Body of pancreas (tissue), 4 donors: ENCODE results near the gene CRYGN. TPM values are rescaled to one million over a fixed set of nuclear protein-coding genes. Genes with fewer than 3 reads are reported as not detected.
A peak's percentile ranks its signal among the peaks of the same experiment; 100 is the strongest.

Experiments
- ATAC-seq: fragments of 150-250 bp; one replicate; pipeline ENCODE4 v1.9.1; 2016
- DNase-seq, 4 donors: peaks; one replicate each; pipeline ENCODE4 v3.0.0-alpha.2; 2019
- H3K27ac ChIP-seq, 4 donors: fragments of 200-600 bp; sonication (generic); 1 replicate in 3 of 4; 2 replicates in 1 of 4; pipeline versions ENCODE4 v1.5.1 to v1.6.1; 2016 to 2019; ENCODE audit warnings: mild to moderate bottlenecking in 1 of 4, mixed read lengths in 1 of 4, moderate library complexity in 1 of 4
- H3K27me3 ChIP-seq, 2 donors: fragments of 200-600 bp; sonication (generic); one replicate each; pipeline ENCODE4 v1.6.0; 2016; ENCODE audit warnings: mild to moderate bottlenecking in 1 of 2
- H3K36me3 ChIP-seq, 2 donors: fragments of 200-600 bp; sonication (generic); replicated peaks in 1 of 2; 2 replicates each; pipeline ENCODE4 v1.5.1; 2016; ENCODE audit warnings: low read depth in 2 of 2; ENCODE audit not compliant: insufficient read depth in 1 of 2
- H3K4me1 ChIP-seq: fragments of 200-600 bp; sonication (generic); one replicate; pipeline ENCODE4 v1.6.0; 2016
- H3K4me3 ChIP-seq, 2 donors: fragments of 200-600 bp; sonication (generic); 1 replicate in 1 of 2; 2 replicates in 1 of 2; pipeline ENCODE4 v1.5.1; 2016 to 2019
- H3K9me3 ChIP-seq, 3 donors: fragments of 200-600 bp; sonication (generic); 1 replicate in 2 of 3; 2 replicates in 1 of 3; pipeline ENCODE4 v1.5.1; 2016
- CTCF ChIP-seq, 7 experiments: fragments of 450-650 bp in 4 of 7; fragments of 200-600 bp in 3 of 7; sonication (generic) in 3 of 7; IDR thresholded peaks; one replicate each; pipeline ENCODE4 v1.5.1; 2016 to 2019; ENCODE audit warnings: antibody characterized with exemption in 7 of 7
- POLR2A ChIP-seq, 3 donors: fragments of 450-650 bp; IDR thresholded peaks; one replicate each; pipeline ENCODE4 v1.6.1; 2016; ENCODE audit warnings: antibody characterized with exemption in 3 of 3, mild to moderate bottlenecking in 2 of 3
- WGBS, 2 donors: methylation state at CpG; one replicate each; pipeline ENCODE4 v1.1.5; 2017; 5-methylcytosine and 5-hydroxymethylcytosine counted together
- intact Hi-C: fragments of 100-400 bp; cut with DNase I; formaldehyde crosslinking; loops from one replicate; pipeline ENCODE4 v1.15.1; 2023
- total RNA-seq, 2 donors: library from RNA; depleted of rRNA; stranded (reverse); fragments of >200 nt; gene quantifications; one replicate each; pipeline ENCODE4 v1.1.0, GENCODE V29; 2016

Gene CRYGN
- total RNA-seq, 2 donors from 2014 or later: not detected

GRCh38 chr7:151426904-151427704 lies 12.8 kb downstream of the CRYGN start:
- TF ChIP-seq POLR2A (IDR thresholded peaks at IDR 0.05) (no peak), CTCF (IDR thresholded peaks at IDR 0.05) (no peak)
- intact Hi-C loops: no loop called here
- Histone ChIP-seq H3K9me3 (no peaks in the 10 kb centered on the region), H3K4me3 (no peak overlapping the region), H3K27ac (peak overlapping the region in 1 of 4 donors; percentile 31), H3K4me1 (peaks cover 15% of the 10 kb centered on the region), H3K36me3 (no peaks in the 10 kb centered on the region), H3K27me3 (no peaks in the 10 kb centered on the region)
- 70 to 86% methylated on average over 9 to 22 of the region's 23 CpGs for whole genome bisulfite sequencing, 2 donors
- ATAC-seq (no peak), DNase-seq (no peak)

- ATAC-seq (peak; percentile 30), DNase-seq (peak in 3 of 4 donors; percentile 47 to 61 (median 57))
- TF ChIP-seq POLR2A (IDR thresholded peaks at IDR 0.05) (no peak), CTCF (IDR thresholded peaks at IDR 0.05) (no peak)
- Histone ChIP-seq H3K4me1 (peaks cover 15% of the 10 kb centered on the region), H3K27me3 (no peaks in the 10 kb centered on the region), H3K9me3 (no peaks in the 10 kb centered on the region), H3K27ac (peak overlapping the region in 1 of 4 donors; percentile 31), H3K4me3 (no peak overlapping the region), H3K36me3 (no peaks in the 10 kb centered on the region)
- intact Hi-C loops: no loop called here
- WGBS, 2 donors: 72 to 84% methylated on average over 13 to 14 of the region's 14 CpGs
These were observed 13.5 kb downstream of the CRYGN start for GRCh38 chr7:151426441-151426903.

- H3K36me3 ChIP-seq: no peaks in the 10 kb centered on the region
- peaks cover 15% of the 10 kb centered on the region for H3K4me1 ChIP-seq
- ATAC-seq (no peak), DNase-seq (no peak)
- TF ChIP-seq POLR2A (IDR thresholded peaks at IDR 0.05): no peak
- no peak for TF ChIP-seq CTCF (IDR thresholded peaks at IDR 0.05)
- WGBS, 2 donors: 77 to 85% methylated on average over 7 of the region's 7 CpGs
- no peak overlapping the region for H3K4me3 ChIP-seq
- peak overlapping the region in 1 of 4 donors; percentile 31 for H3K27ac ChIP-seq
- no peaks in the 10 kb centered on the region for H3K27me3 ChIP-seq
- H3K9me3 ChIP-seq: no peaks in the 10 kb centered on the region
- intact Hi-C loops: no loop called here
These were observed 14.1 kb downstream of the CRYGN start for GRCh38 chr7:151425670-151426440.

- intact Hi-C loops: no loop called here
- no peaks in the 10 kb centered on the region for H3K27me3 ChIP-seq
- H3K9me3 ChIP-seq: no peaks in the 10 kb centered on the region
- ATAC-seq (no peak), DNase-seq (no peak)
- no peak for TF ChIP-seq POLR2A (IDR thresholded peaks at IDR 0.05)
- no peak for TF ChIP-seq CTCF (IDR thresholded peaks at IDR 0.05)
- peaks cover 7% of the 10 kb centered on the region for H3K4me1 ChIP-seq
- H3K4me3 ChIP-seq: no peak overlapping the region
- H3K27ac ChIP-seq: no peak overlapping the region
- no peaks in the 10 kb centered on the region for H3K36me3 ChIP-seq
- WGBS, 2 donors: 90% methylated on average over 5 of the region's 5 CpGs
These were observed 15.1 kb downstream of the CRYGN start for GRCh38 chr7:151424799-151425198.
